Astrocyte (in vitro differentiated cells and primary cell): ENCODE measurements around the gene S100A11. TPM values are rescaled to one million over a fixed set of nuclear protein-coding genes. Genes with fewer than 3 reads are reported as not detected.

Experiments
- DNase-seq: peaks from one replicate; pipeline ENCODE4 v3.0.0-alpha.2; 2010; ENCODE audit warnings: low read depth
- FAIRE-seq: peaks from 2 replicates; lab custom pipeline; 2011; peaks lifted over from hg19 to GRCh38; lab: Jason Lieb, UNC
- H2AFZ ChIP-seq: 2 replicates; pipeline ENCODE4 v1.6.0; 2012; ENCODE audit warnings: low read depth, low read length, inconsistent platforms
- H3K27ac ChIP-seq: 2 replicates; pipeline ENCODE4 v1.5.1; 2011; ENCODE audit warnings: low read depth, low read length, inconsistent platforms
- H3K27me3 ChIP-seq: 2 replicates; pipeline ENCODE4 v1.6.0; 2011; ENCODE audit warnings: low read length, inconsistent platforms; ENCODE audit not compliant: insufficient read depth
- H3K36me3 ChIP-seq: 2 replicates; pipeline ENCODE4 v1.5.1; 2011; ENCODE audit warnings: low read length, inconsistent platforms; ENCODE audit not compliant: insufficient read depth
- H3K4me1 ChIP-seq: 2 replicates; pipeline ENCODE4 v1.5.1; 2011; ENCODE audit warnings: low read length, inconsistent platforms; ENCODE audit not compliant: insufficient read depth
- H3K4me2 ChIP-seq: 2 replicates; pipeline ENCODE4 v1.6.0; 2012; ENCODE audit warnings: low read length, inconsistent platforms
- H3K4me3 ChIP-seq: 2 replicates; pipeline ENCODE4 v1.5.1; 2011; ENCODE audit warnings: low read depth, mild to moderate bottlenecking, low read length, inconsistent platforms; ENCODE audit not compliant: insufficient read depth
- H3K79me2 ChIP-seq: 2 replicates; pipeline ENCODE4 v1.6.0; 2012; ENCODE audit warnings: mild to moderate bottlenecking, low read length, inconsistent platforms; ENCODE audit not compliant: insufficient read depth
- H3K9ac ChIP-seq: 2 replicates; pipeline ENCODE4 v1.6.0; 2012; ENCODE audit warnings: mild to moderate bottlenecking, low read length, inconsistent platforms
- H3K9me3 ChIP-seq: 2 replicates; pipeline ENCODE4 v1.5.1; 2012; ENCODE audit warnings: low read depth, mild to moderate bottlenecking, low read length, inconsistent platforms; ENCODE audit not compliant: insufficient read depth
- H4K20me1 ChIP-seq: 2 replicates; pipeline ENCODE4 v1.6.0; 2012; ENCODE audit warnings: low read length, inconsistent platforms; ENCODE audit not compliant: insufficient read depth
- H3K27ac Mint-ChIP-seq: one replicate; pipeline ENCODE4 v1.8.0; 2021; ENCODE audit warnings: mild to moderate bottlenecking, mixed read lengths; ENCODE audit not compliant: unreplicated experiment
- H3K27me3 Mint-ChIP-seq: one replicate; pipeline ENCODE4 v1.8.0; 2021; ENCODE audit warnings: low read depth, mixed read lengths; ENCODE audit not compliant: unreplicated experiment
- H3K36me3 Mint-ChIP-seq: one replicate; pipeline ENCODE4 v1.8.0; 2021; ENCODE audit warnings: low read depth, mixed read lengths; ENCODE audit not compliant: unreplicated experiment
- H3K4me1 Mint-ChIP-seq: one replicate; pipeline ENCODE4 v1.8.0; 2021; ENCODE audit warnings: low read depth, mixed read lengths; ENCODE audit not compliant: unreplicated experiment
- H3K4me3 Mint-ChIP-seq: one replicate; pipeline ENCODE4 v1.8.0; 2021; ENCODE audit warnings: mild to moderate bottlenecking, moderate library complexity, mixed read lengths; ENCODE audit not compliant: unreplicated experiment
- H3K9me3 Mint-ChIP-seq: one replicate; pipeline ENCODE4 v1.8.0; 2021; ENCODE audit warnings: mild to moderate bottlenecking, mixed read lengths; ENCODE audit not compliant: unreplicated experiment
- CTCF ChIP-seq: IDR thresholded peaks from 2 replicates; pipeline ENCODE4 v1.5.1; 2011; ENCODE audit warnings: low read depth, mild to moderate bottlenecking, inconsistent platforms, low read length, moderate library complexity; ENCODE audit not compliant: insufficient read depth
- EZH2 ChIP-seq: IDR thresholded peaks from 2 replicates; pipeline ENCODE4 v1.6.1; 2012; ENCODE audit warnings: mild to moderate bottlenecking, low read length, inconsistent platforms; ENCODE audit not compliant: insufficient read depth
- total RNA-seq: library from RNA; stranded (reverse); gene quantifications from 2 replicates; pipeline ENCODE4 v1.2.1, GENCODE V29; 2021

S100A11 gene
- total RNA-seq, 1 donor from 2014 or later: 1,482 TPM

GRCh38 chr1:152043870-152044269 lies 7.1 kb upstream of the S100A11 start:
- Histone ChIP-seq H3K36me3 (no peaks in the 10 kb centered on the region), H3K4me2 (no peak overlapping the region), H4K20me1 (no peaks in the 10 kb centered on the region), H3K27me3 (peaks cover 27% of the 10 kb centered on the region), H3K4me1 (peaks cover 18% of the 10 kb centered on the region), H2AFZ (no peak overlapping the region), H3K4me3 (no peak overlapping the region), H3K9ac (no peak overlapping the region), H3K79me2 (no peaks in the 10 kb centered on the region), H3K27ac (no peak overlapping the region), H3K9me3 (no peaks in the 10 kb centered on the region)
- Mint-ChIP-seq H3K36me3 (no peaks in the 10 kb centered on the region), H3K9me3 (no peaks in the 10 kb centered on the region), H3K4me3 (no peak overlapping the region), H3K27me3 (no peaks in the 10 kb centered on the region), H3K4me1 (peaks cover 13% of the 10 kb centered on the region), H3K27ac (no peak overlapping the region)
- DNase-seq (no peak), FAIRE-seq (no peak)
- TF ChIP-seq EZH2 (no peak), CTCF (no peak)

GRCh38 chr1:152042030-152042429 lies 5.2 kb upstream of the S100A11 start:
- no peak overlapping the region for H2AFZ ChIP-seq
- no peak overlapping the region for H3K9ac ChIP-seq
- no peaks in the 10 kb centered on the region for H3K9me3 Mint-ChIP-seq
- no peak for DNase-seq
- no peaks in the 10 kb centered on the region for H3K36me3 ChIP-seq
- H3K27me3 ChIP-seq: peaks cover 27% of the 10 kb centered on the region
- H3K27me3 Mint-ChIP-seq: no peaks in the 10 kb centered on the region
- no peak overlapping the region for H3K4me3 Mint-ChIP-seq
- peaks cover 4% of the 10 kb centered on the region for H3K4me1 ChIP-seq
- no peak overlapping the region for H3K27ac Mint-ChIP-seq
- peaks cover 1% of the 10 kb centered on the region for H3K4me1 Mint-ChIP-seq
- no peak for TF ChIP-seq EZH2
- no peak for TF ChIP-seq CTCF
- H4K20me1 ChIP-seq: no peaks in the 10 kb centered on the region
- no peak overlapping the region for H3K27ac ChIP-seq
- H3K9me3 ChIP-seq: no peaks in the 10 kb centered on the region
- H3K79me2 ChIP-seq: no peaks in the 10 kb centered on the region
- H3K4me2 ChIP-seq: no peak overlapping the region
- FAIRE-seq: no peak
- no peaks in the 10 kb centered on the region for H3K36me3 Mint-ChIP-seq
- no peak overlapping the region for H3K4me3 ChIP-seq

GRCh38 chr1:152039886-152040285 lies 3.1 kb upstream of the S100A11 start:
- Mint-ChIP-seq H3K9me3 (peaks cover 2% of the 10 kb centered on the region), H3K27me3 (no peaks in the 10 kb centered on the region), H3K4me3 (no peak overlapping the region), H3K36me3 (peaks cover 10% of the 10 kb centered on the region), H3K4me1 (peaks cover 1% of the 10 kb centered on the region), H3K27ac (no peak overlapping the region)
- Histone ChIP-seq H3K9ac (no peak overlapping the region), H3K27me3 (peaks cover 27% of the 10 kb centered on the region), H3K9me3 (no peaks in the 10 kb centered on the region), H3K27ac (no peak overlapping the region), H3K36me3 (no peaks in the 10 kb centered on the region), H2AFZ (no peak overlapping the region), H3K4me3 (no peak overlapping the region), H3K4me2 (no peak overlapping the region), H4K20me1 (peaks cover 12% of the 10 kb centered on the region), H3K79me2 (peaks cover 19% of the 10 kb centered on the region), H3K4me1 (peaks cover 7% of the 10 kb centered on the region)
- FAIRE-seq (no peak), DNase-seq (no peak)
- TF ChIP-seq EZH2: no peak
- TF ChIP-seq CTCF: no peak
